A549 (cell line): ENCODE measurements around the gene SORCS3. TPM values are rescaled to one million over a fixed set of nuclear protein-coding genes. Genes with fewer than 3 reads are reported as not detected.

ENCODE experiments used
- ATAC-seq, 2 experiments: fragments of 200-7000 bp in 1 of 2; fragments of >200 bp in 1 of 2; cut with Nextera tagmentation in 1 of 2; cut with Tn5 transposase in 1 of 2; 3 replicates each; pipeline versions ENCODE4 v1.8.0 to v1.9.1; 2018 to 2020; ENCODE audit warnings: mild to moderate bottlenecking in 1 of 2, moderate library complexity in 1 of 2
- CTCF ChIA-PET: fragments of 300-600 bp; sonication (Branson Sonifier 250); formaldehyde crosslinking; extraction: SDS; loops from one replicate; lab custom pipeline; 2021; ENCODE audit warnings: antibody characterized with exemption, inconsistent platforms; lab: Yijun Ruan, JAX
- POLR2A ChIA-PET: fragments of 350-600 bp; formaldehyde crosslinking; extraction: SDS; loops from one replicate; lab custom pipeline; 2021; ENCODE audit warnings: antibody characterized with exemption, inconsistent platforms; lab: Yijun Ruan, JAX
- DNase-seq, 2 experiments: peaks; one replicate each; pipeline versions ENCODE4 v3.0.0 to v3.0.0-alpha.2; 2011 to 2016; ENCODE audit warnings: low read depth in 1 of 2, low spot score in 1 of 2
- FAIRE-seq: peaks from 2 replicates; lab custom pipeline; 2011; peaks lifted over from hg19 to GRCh38; lab: Jason Lieb, UNC
- H3K27ac ChIP-seq, 2 experiments: fragments of >200 bp; sonication (Bioruptor Twin); formaldehyde crosslinking; 3 replicates each; pipeline ENCODE4 v1.5.1; 2016 to 2017
- H3K4me1 ChIP-seq: fragments of >200 bp; sonication (Bioruptor Twin); formaldehyde crosslinking; 3 replicates; pipeline ENCODE4 v1.6.1; 2016
- H3K4me2 ChIP-seq: fragments of >200 bp; sonication (Bioruptor Twin); formaldehyde crosslinking; 3 replicates; pipeline ENCODE4 v1.6.1; 2016
- H3K4me3 ChIP-seq: fragments of >200 bp; sonication (Bioruptor Twin); formaldehyde crosslinking; 3 replicates; pipeline ENCODE4 v1.5.1; 2016
- H3K9me3 ChIP-seq: fragments of >200 bp; sonication (Bioruptor Twin); formaldehyde crosslinking; 3 replicates; pipeline ENCODE4 v1.6.1; 2016
- BHLHE40 ChIP-seq: IDR thresholded peaks from 2 replicates; pipeline ENCODE4 v1.6.1; 2012; ENCODE audit warnings: low read depth, low read length, inconsistent platforms
- CBX2 ChIP-seq: fragments of 200-600 bp; sonication (generic); IDR thresholded peaks from 2 replicates; pipeline ENCODE4 v1.6.1; 2016; ENCODE audit warnings: low read depth, mild to moderate bottlenecking, borderline replicate concordance
- CEBPB ChIP-seq, 2 experiments: fragments of >200 bp in 1 of 2; sonication (Bioruptor Twin) in 1 of 2; formaldehyde crosslinking in 1 of 2; IDR thresholded peaks; 2 replicates each; pipeline ENCODE4 v1.6.1; 2012 to 2016
- EP300 ChIP-seq, 2 experiments: fragments of >200 bp; sonication (Bioruptor Twin); formaldehyde crosslinking; IDR thresholded peaks; 2 replicates in 1 of 2; 3 replicates in 1 of 2; pipeline ENCODE4 v1.6.1; 2016 to 2017
- ESRRA ChIP-seq: fragments of 150-350 bp; IDR thresholded peaks from 2 replicates; pipeline ENCODE4 v1.6.1; 2014; ENCODE audit warnings: mild to moderate bottlenecking, low read length, borderline replicate concordance
- FOSB ChIP-seq: fragments of 250-450 bp; sonication (Bioruptor Pico); IDR thresholded peaks from 2 replicates; pipeline ENCODE4 v1.5.0; 2020; ENCODE audit warnings: mild to moderate bottlenecking, moderate library complexity
- FOSL2 ChIP-seq, 2 experiments: fragments of 450-650 bp in 1 of 2; fragments of >200 bp in 1 of 2; sonication (Bioruptor Twin) in 1 of 2; formaldehyde crosslinking; IDR thresholded peaks; 2 replicates each; pipeline versions ENCODE4 v1.5.0 to v1.6.1; 2016 to 2020; ENCODE audit warnings: mild to moderate bottlenecking in 1 of 2, moderate library complexity in 1 of 2
- HEYL ChIP-seq: fragments of 250-450 bp; sonication (Bioruptor Pico); IDR thresholded peaks from 2 replicates; pipeline ENCODE4 v1.8.0; 2021; ENCODE audit warnings: mild to moderate bottlenecking, moderate library complexity
- HOXB13 ChIP-seq: fragments of 250-450 bp; sonication (Bioruptor Pico); IDR thresholded peaks from 2 replicates; pipeline ENCODE4 v1.5.0; 2020; ENCODE audit warnings: low read depth, mild to moderate bottlenecking, moderate library complexity
- HOXB5 ChIP-seq: fragments of 250-450 bp; sonication (Bioruptor Pico); IDR thresholded peaks from 2 replicates; pipeline ENCODE4 v1.5.0; 2020; ENCODE audit warnings: mild to moderate bottlenecking, moderate library complexity
- JUN ChIP-seq, 2 experiments: fragments of >200 bp; sonication (Bioruptor Twin); formaldehyde crosslinking; IDR thresholded peaks; 2 replicates in 1 of 2; 3 replicates in 1 of 2; pipeline ENCODE4 v1.6.1; 2016 to 2017
- KDM1A ChIP-seq: fragments of 200-600 bp; sonication (generic); IDR thresholded peaks from 2 replicates; pipeline ENCODE4 v1.6.1; 2016; ENCODE audit warnings: low read depth, mild to moderate bottlenecking
- NFE2L2 ChIP-seq: fragments of 150-350 bp; conservative IDR thresholded peaks from 2 replicates; pipeline ENCODE4 v1.6.1; 2014; ENCODE audit warnings: low read length
- POLR2A ChIP-seq: IDR thresholded peaks from 2 replicates; pipeline ENCODE4 v1.6.1; 2012; ENCODE audit warnings: mild to moderate bottlenecking, low read length
- RAD21 ChIP-seq, 2 experiments: fragments of >200 bp in 1 of 2; sonication (Bioruptor Twin) in 1 of 2; formaldehyde crosslinking in 1 of 2; IDR thresholded peaks in 1 of 2; conservative IDR thresholded peaks in 1 of 2; 2 replicates in 1 of 2; 3 replicates in 1 of 2; pipeline ENCODE4 v1.6.1; 2012 to 2018; ENCODE audit warnings: inconsistent platforms in 1 of 2
- RCOR1 ChIP-seq: fragments of 150-350 bp; IDR thresholded peaks from 2 replicates; pipeline ENCODE4 v1.6.1; 2014; ENCODE audit warnings: antibody characterized with exemption, low read length, low read depth
- RFX5 ChIP-seq: fragments of 450-650 bp; IDR thresholded peaks from 2 replicates; pipeline ENCODE4 v1.7.1; 2014; ENCODE audit warnings: antibody characterized with exemption, mild to moderate bottlenecking, moderate library complexity
- RNF2 ChIP-seq: fragments of 200-600 bp; sonication (generic); IDR thresholded peaks from 2 replicates; pipeline ENCODE4 v1.6.1; 2016; ENCODE audit warnings: low read depth, mild to moderate bottlenecking, antibody characterized with exemption, moderate library complexity, borderline replicate concordance
- SMC3 ChIP-seq: fragments of >200 bp; sonication (Bioruptor Twin); formaldehyde crosslinking; IDR thresholded peaks from 3 replicates; pipeline ENCODE4 v1.6.1; 2018; ENCODE audit warnings: inconsistent platforms
- TFCP2L1 ChIP-seq: fragments of 250-450 bp; sonication (Bioruptor Pico); IDR thresholded peaks from 2 replicates; pipeline ENCODE4 v1.5.0; 2021; ENCODE audit warnings: mild to moderate bottlenecking
- TP53 ChIP-seq: fragments of 250-450 bp; sonication (Bioruptor Pico); IDR thresholded peaks from 2 replicates; pipeline ENCODE4 v1.5.0; 2021; ENCODE audit warnings: mild to moderate bottlenecking, moderate library complexity
- ZC3H11A ChIP-seq: fragments of 450-650 bp; IDR thresholded peaks from 2 replicates; pipeline ENCODE4 v1.6.1; 2014; ENCODE audit warnings: antibody characterized with exemption, mild to moderate bottlenecking
- ZFP36 ChIP-seq: fragments of 450-650 bp; IDR thresholded peaks from 2 replicates; pipeline ENCODE4 v1.6.1; 2014; ENCODE audit warnings: borderline replicate concordance; ENCODE audit not compliant: partially characterized antibody
- ZSCAN20 ChIP-seq: fragments of 250-450 bp; sonication (Bioruptor Pico); IDR thresholded peaks from 2 replicates; pipeline ENCODE4 v1.8.0; 2022; ENCODE audit warnings: mild to moderate bottlenecking, moderate library complexity
- WGBS: methylation state at CpG from one replicate; pipeline ENCODE4 v1.1.6; 2017; ENCODE audit errors: missing lambda C conversion rate; 5-methylcytosine and 5-hydroxymethylcytosine counted together
- polyA plus RNA-seq, 4 experiments: library from polyadenylated mRNA; depleted of rRNA in 3 of 4; stranded (reverse); fragments of >200 nt; fragmentation: RNase III in 1 of 4; extraction: RNeasy Plus Mini Kit Qiagen cat#74134 plus additional on column Dnase treatment in 1 of 4; gene quantifications; 2 replicates in 3 of 4; 3 replicates in 1 of 4; pipeline ENCODE4 v1.2.3, GENCODE V29; 2011 to 2017
- TF ChIP-seq, protein P1 (sequence below): fragments of 450-650 bp; IDR thresholded peaks from 2 replicates; pipeline ENCODE4 v1.6.1; 2014; ENCODE audit warnings: antibody characterized with exemption
- TF ChIP-seq, protein P2 (sequence below): fragments of >200 bp; sonication (Bioruptor Twin); formaldehyde crosslinking; IDR thresholded peaks from 3 replicates; pipeline ENCODE4 v1.6.1; 2016
- TF ChIP-seq, protein P3 (sequence below): fragments of >200 bp; sonication (Bioruptor Twin); formaldehyde crosslinking; IDR thresholded peaks from 3 replicates; pipeline ENCODE4 v1.5.1; 2016
- TF ChIP-seq, protein P4 (sequence below): IDR thresholded peaks from 2 replicates; pipeline ENCODE4 v1.6.1; 2012

The SORCS3 gene
- polyA plus RNA-seq, 2 of the 4 experiments (the other 2 are of a cell fraction) = not detected

DNA sequence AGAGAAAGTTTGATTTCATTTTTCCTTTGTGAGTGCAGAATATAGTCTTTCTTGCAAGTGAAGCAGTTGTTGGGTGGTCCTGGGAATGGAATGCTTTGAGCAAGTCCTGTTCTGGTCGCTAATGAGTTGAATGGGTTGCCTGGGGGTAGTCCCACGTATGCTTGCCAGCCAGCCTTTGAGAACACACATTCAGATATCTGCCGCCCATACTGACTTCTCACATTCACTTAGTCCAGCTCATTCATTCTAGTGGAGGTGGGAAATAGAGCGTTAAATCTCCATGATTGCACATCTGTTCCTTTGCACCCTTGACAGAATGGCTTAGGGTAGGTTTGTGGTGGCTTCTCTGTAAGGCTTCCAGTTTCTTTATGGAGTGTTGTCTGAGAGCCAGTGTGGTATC lies 256.6 kb downstream of the SORCS3 start:
- CTCF ChIA-PET = interaction anchor here (0.6 kb wide), 1 partner anchor 1728 kb away, joined by 3 read pairs; no protein-coding TSS in a partner anchor
- no peaks in the 10 kb centered on the region for H3K9me3 ChIP-seq
- POLR2A ChIA-PET = no interaction called here
- no peak for FAIRE-seq
- TF ChIP-seq ZFP36 (no peak), POLR2A (no peak), HOXB13 (no peak), RAD21 (conservative IDR thresholded peaks at IDR 0.05 in 1 of 2, IDR thresholded peaks at IDR 0.05 in 1 of 2) (no peak), JUN (IDR thresholded peaks at IDR 0.05) (no peak), RNF2 (no peak), NFE2L2 (no peak), KDM1A (no peak), ZSCAN20 (no peak), RFX5 (no peak), HOXB5 (CRISPR knock-in tag) (no peak), RCOR1 (no peak), TP53 (no peak), HEYL (CRISPR knock-in tag) (no peak)
- TF ChIP-seq, protein P1, sequence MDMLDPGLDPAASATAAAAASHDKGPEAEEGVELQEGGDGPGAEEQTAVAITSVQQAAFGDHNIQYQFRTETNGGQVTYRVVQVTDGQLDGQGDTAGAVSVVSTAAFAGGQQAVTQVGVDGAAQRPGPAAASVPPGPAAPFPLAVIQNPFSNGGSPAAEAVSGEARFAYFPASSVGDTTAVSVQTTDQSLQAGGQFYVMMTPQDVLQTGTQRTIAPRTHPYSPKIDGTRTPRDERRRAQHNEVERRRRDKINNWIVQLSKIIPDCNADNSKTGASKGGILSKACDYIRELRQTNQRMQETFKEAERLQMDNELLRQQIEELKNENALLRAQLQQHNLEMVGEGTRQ = no peak
- TF ChIP-seq, protein P2, sequence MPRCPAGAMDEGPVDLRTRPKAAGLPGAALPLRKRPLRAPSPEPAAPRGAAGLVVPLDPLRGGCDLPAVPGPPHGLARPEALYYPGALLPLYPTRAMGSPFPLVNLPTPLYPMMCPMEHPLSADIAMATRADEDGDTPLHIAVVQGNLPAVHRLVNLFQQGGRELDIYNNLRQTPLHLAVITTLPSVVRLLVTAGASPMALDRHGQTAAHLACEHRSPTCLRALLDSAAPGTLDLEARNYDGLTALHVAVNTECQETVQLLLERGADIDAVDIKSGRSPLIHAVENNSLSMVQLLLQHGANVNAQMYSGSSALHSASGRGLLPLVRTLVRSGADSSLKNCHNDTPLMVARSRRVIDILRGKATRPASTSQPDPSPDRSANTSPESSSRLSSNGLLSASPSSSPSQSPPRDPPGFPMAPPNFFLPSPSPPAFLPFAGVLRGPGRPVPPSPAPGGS = no peak
- no peak for DNase-seq
- no peak overlapping the region for H3K27ac ChIP-seq
- H3K4me3 ChIP-seq = no peak overlapping the region
- no peak overlapping the region for H3K4me2 ChIP-seq
- ATAC-seq = no peak
- H3K4me1 ChIP-seq = no peaks in the 10 kb centered on the region
- WGBS = 0% methylated on average over 4 of the region's 4 CpGs

DNA sequence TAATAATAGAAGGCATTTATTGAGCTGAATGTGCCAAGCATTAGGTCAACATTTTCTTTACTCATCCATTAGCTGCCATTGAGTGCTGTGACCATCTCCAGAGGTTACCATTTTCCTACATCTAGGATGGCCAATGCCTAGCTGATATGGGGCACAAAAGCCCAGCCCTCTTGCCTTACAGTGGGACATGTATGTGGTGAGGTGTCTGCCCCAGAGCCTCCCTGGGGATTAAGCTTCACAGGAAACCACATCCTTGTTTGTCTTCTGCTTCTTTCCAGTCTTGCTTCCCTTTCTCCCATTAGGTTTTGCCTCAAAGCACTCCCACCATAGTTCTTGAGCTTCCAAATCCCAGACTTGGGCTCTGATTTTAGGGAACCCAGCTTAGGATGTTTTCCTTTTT lies 258.7 kb downstream of the SORCS3 start:
- POLR2A ChIA-PET = no interaction called here
- H3K4me3 ChIP-seq = no peak overlapping the region
- no peaks in the 10 kb centered on the region for H3K9me3 ChIP-seq
- FAIRE-seq = no peak
- no peak for ATAC-seq
- no peak overlapping the region for H3K27ac ChIP-seq
- CTCF ChIA-PET = interaction anchor here (0.8 to 1.1 kb wide), 2 partner anchors 9 to 15 kb away, joined by 3 to 4 read pairs; no protein-coding TSS in a partner anchor
- no peak for TF ChIP-seq FOSL2 (IDR thresholded peaks at IDR 0.05)
- no peak for TF ChIP-seq FOSL2 (CRISPR knock-in tag; IDR thresholded peaks at IDR 0.05)
- TF ChIP-seq, protein P3, sequence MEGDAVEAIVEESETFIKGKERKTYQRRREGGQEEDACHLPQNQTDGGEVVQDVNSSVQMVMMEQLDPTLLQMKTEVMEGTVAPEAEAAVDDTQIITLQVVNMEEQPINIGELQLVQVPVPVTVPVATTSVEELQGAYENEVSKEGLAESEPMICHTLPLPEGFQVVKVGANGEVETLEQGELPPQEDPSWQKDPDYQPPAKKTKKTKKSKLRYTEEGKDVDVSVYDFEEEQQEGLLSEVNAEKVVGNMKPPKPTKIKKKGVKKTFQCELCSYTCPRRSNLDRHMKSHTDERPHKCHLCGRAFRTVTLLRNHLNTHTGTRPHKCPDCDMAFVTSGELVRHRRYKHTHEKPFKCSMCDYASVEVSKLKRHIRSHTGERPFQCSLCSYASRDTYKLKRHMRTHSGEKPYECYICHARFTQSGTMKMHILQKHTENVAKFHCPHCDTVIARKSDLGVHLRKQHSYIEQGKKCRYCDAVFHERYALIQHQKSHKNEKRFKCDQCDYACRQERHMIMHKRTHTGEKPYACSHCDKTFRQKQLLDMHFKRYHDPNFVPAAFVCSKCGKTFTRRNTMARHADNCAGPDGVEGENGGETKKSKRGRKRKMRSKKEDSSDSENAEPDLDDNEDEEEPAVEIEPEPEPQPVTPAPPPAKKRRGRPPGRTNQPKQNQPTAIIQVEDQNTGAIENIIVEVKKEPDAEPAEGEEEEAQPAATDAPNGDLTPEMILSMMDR = no peak
- no peak for TF ChIP-seq ZC3H11A
- TF ChIP-seq ESRRA = no peak
- no peaks in the 10 kb centered on the region for H3K4me1 ChIP-seq
- H3K4me2 ChIP-seq = no peak overlapping the region
- no peak for DNase-seq

DNA sequence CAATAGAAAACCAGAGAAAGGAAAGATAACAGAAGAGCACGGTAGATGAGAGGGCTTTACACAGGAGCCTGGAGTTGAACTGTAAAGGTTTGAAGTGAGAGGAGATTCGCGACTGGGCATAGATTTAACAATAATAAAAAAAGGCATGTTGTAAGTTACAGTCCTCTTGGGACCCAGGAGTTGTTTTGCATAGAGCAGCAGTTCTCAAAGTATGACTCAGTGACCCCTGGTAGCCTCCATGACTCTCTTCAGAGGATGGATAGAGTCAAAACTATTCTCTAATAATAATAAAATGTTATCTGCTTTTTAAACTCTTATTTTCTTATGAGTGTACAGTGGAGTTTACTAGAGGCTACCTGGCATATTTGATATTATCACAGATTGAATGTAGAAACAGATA lies 262.3 kb downstream of the SORCS3 start:
- ATAC-seq = no peak
- no peak for FAIRE-seq
- CTCF ChIA-PET = no interaction called here

More for the DNA sequence above, 262.3 kb downstream of the SORCS3 start:
- no peak for DNase-seq
- no peak overlapping the region for H3K27ac ChIP-seq
- H3K4me1 ChIP-seq = no peaks in the 10 kb centered on the region
- no peak overlapping the region for H3K4me2 ChIP-seq
- POLR2A ChIA-PET = no interaction called here
- TF ChIP-seq TP53 (no peak), BHLHE40 (no peak), EP300 (IDR thresholded peaks at IDR 0.05) (no peak), HOXB13 (no peak), CEBPB (IDR thresholded peaks at IDR 0.05) (no peak), HOXB5 (CRISPR knock-in tag) (no peak), FOSB (CRISPR knock-in tag) (no peak), CBX2 (no peak), ZFP36 (no peak), TFCP2L1 (CRISPR knock-in tag) (no peak), SMC3 (no peak)
- TF ChIP-seq, protein P4, sequence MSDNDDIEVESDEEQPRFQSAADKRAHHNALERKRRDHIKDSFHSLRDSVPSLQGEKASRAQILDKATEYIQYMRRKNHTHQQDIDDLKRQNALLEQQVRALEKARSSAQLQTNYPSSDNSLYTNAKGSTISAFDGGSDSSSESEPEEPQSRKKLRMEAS = no peak
- TF ChIP-seq, protein P1 = no peak
- no peaks in the 10 kb centered on the region for H3K9me3 ChIP-seq
- no peak overlapping the region for H3K4me3 ChIP-seq
- 1% methylated on average over 3 of the region's 3 CpGs for WGBS
